AG20443 (cell line): Measurements from ENCODE around the gene ZNF93.
"Not testable (repeated sequence)": the region's sequence is repeated elsewhere in the genome, so short reads cannot be mapped to it uniquely, and the experiment has no call there.

Source experiments
- DNase-seq: peaks from one replicate; pipeline ENCODE4 v3.0.0; 2012; ENCODE audit warnings: low spot score, mixed read lengths

Gene ZNF93

DNA sequence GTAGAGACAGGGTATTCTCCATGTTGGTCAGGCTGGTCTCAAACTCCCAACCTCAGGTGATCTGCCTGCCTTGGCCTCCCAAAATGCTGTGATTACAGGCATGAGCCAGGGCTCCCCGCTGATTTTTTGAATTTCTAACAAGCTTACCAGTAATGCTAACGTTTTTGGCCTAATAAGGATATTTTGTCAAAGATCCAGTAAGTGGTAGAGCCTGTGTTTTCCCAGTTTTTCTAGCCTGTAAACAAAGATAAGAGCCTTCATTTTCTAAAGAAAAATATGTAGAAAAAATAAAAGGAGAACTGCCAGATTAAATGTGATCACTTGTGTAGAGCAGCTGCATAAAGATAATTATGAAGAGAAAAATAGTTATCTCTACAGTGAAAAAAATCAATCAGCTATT, 37.7 kb downstream of the ZNF93 start:
- no peak for DNase-seq

- DNase-seq: no peak
Measured at GRCh38 chr19:19943848-19944582, 43.3 kb downstream of the ZNF93 start.

- DNase-seq: no peak
Measured at GRCh38 chr19:19944583-19944880, 43.8 kb downstream of the ZNF93 start.

- DNase-seq: no peak
Measured at GRCh38 chr19:19946226-19946625, 45.5 kb downstream of the ZNF93 start.

GRCh38 chr19:19948800-19949199, 48.1 kb downstream of the ZNF93 start:
- no peak for DNase-seq

GRCh38 chr19:19955208-19955607, 54.5 kb downstream of the ZNF93 start:
- no peak for DNase-seq

DNA sequence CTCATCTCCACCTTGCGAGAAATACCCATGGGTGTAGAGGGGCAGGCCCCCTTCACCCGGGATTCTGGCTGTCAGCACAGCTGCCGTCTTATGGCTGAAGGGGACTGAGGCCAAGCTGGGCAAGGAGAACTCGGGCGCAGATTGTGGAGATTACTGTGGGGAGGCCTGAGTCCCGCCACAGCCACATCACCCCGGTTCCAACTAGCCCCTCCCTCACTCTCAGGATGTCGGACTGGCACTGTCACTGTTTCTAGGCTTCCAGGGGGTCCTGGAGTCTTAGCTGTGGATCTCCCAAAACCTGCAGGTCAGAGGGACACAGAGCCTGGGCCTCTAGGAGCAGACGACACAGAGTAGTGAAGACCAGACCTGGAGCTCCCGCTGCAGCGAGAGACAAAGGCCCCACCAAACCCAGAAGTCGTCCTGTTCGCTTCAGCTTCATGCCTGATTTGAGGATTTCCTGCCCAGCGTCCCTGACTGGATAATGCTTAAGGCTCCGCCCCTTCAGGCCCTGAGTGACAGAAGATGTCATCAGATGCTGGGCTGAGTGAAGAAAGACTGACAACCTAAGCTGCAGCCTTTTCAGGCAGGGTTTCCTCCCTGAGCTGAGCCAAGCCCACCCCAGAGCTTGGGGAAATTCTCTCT, 55.8 kb downstream of the ZNF93 start:
- no peak for DNase-seq

DNA sequence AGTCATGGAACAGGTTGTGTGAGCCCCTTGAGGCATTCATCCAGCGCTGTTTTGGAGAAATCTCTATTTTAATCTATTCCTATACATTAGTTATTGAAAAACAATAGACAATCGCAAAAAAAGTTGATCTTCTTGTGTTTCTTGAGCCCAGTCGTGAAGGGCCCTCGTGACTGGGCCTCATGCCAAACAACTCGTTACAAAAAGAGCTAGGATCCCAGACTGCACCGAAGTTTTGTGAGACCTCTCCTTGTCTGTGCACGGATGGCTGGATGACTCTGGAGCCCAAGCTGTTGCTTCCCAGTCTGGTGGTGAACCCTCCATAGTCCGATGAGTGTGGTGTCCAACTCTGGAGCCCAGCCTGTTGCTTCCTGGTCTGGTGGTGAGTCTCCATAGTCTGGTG, 57.0 kb downstream of the ZNF93 start:
- not testable (repeated sequence) for DNase-seq

- not testable (repeated sequence) for DNase-seq
Measured at GRCh38 chr19:19959151-19959799, 58.5 kb downstream of the ZNF93 start.

DNA sequence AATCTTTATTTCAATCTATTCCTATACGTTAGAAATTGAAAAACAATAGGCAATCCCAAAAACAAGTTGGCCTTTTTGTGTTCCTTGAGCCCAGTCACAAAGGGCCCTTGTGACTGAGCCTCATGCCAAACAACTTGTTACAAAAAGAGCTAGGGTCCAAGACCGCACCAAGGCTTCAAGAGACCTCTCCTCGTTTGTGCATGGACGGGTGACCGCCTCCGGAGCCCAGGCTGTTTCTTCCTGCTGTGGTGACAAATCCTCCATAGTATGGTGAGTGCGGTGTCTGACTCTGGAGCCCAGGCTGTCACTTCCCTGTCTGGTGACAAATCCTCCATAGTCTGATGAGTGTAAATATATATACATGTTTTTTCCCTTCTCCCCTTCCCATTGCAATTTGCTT, 63.7 kb downstream of the ZNF93 start:
- no peak for DNase-seq

DNA sequence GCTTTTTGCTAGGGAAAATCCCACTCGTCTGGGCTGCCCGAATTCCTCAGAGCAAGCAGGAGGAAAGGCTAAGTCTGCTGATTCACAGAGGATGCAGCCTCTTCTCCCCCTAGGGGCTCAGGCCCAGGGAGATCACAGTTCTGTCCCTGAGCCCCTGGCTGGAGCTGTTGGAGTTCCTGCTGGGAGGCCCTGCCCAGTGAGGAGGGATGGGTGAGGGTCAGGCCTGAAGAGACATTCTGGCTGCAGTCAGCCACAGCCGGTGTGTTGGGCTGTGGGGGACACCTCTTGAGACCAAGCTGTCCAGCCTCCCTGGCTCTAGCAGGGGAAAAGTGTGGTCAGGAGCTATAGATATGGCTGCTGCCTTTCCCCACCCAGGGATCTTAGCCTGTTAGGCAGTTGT, 65.4 kb downstream of the ZNF93 start:
- DNase-seq: not testable (repeated sequence)

GRCh38 chr19:19966862-19967261, 66.1 kb downstream of the ZNF93 start:
- DNase-seq: no peak
